Activated naive CD8-positive, alpha-beta T cell treated with anti-CD3 and anti-CD28 coated beads, Interleukin-2, amount 10 ng/mL, durations not matched to agents 7 days and 5 days (primary cell): Measurements from ENCODE around the gene PTGER3. TPM values are rescaled to one million over a fixed set of nuclear protein-coding genes. Genes with fewer than 3 reads are reported as not detected.
"Not testable (repeated sequence)": the region's sequence is repeated elsewhere in the genome, so short reads cannot be mapped to it uniquely, and the experiment has no call there.

Experiments
- ATAC-seq: fragments of 150-1000 bp; cut with Tn5 transposase; one replicate; pipeline ENCODE4 v1.10.0; 2021; ENCODE audit warnings: low read depth, moderate library complexity
- POLR2A ChIA-PET: fragments of 350-600 bp; sonication (Branson Sonifier 250); formaldehyde crosslinking; loops from one replicate; lab custom pipeline; 2021; ENCODE audit warnings: antibody characterized with exemption; lab: Charles Lee
- DNase-seq: peaks from one replicate; pipeline ENCODE4 v3.0.0; 2021
- H3K27ac Mint-ChIP-seq: one replicate; pipeline ENCODE4 v1.8.0; 2022; ENCODE audit warnings: mild to moderate bottlenecking, mixed read lengths
- H3K27me3 Mint-ChIP-seq: one replicate; pipeline ENCODE4 v1.8.0; 2022; ENCODE audit warnings: mild to moderate bottlenecking, moderate library complexity, mixed read lengths
- H3K36me3 Mint-ChIP-seq: one replicate; pipeline ENCODE4 v1.8.0; 2021; ENCODE audit warnings: mild to moderate bottlenecking, mixed read lengths
- H3K4me1 Mint-ChIP-seq: one replicate; pipeline ENCODE4 v1.8.0; 2021; ENCODE audit warnings: mixed read lengths
- H3K4me3 Mint-ChIP-seq: one replicate; pipeline ENCODE4 v1.8.0; 2022; ENCODE audit warnings: mild to moderate bottlenecking, moderate library complexity, mixed read lengths
- H3K9me3 Mint-ChIP-seq: one replicate; pipeline ENCODE4 v1.8.0; 2021; ENCODE audit warnings: mixed read lengths
- total RNA-seq, 2 experiments: library from RNA; stranded (reverse); gene quantifications; one replicate each; pipeline ENCODE4 v1.2.3, GENCODE V29; 2021

PTGER3 gene
- total RNA-seq, 2 experiments from 2014 or later = 0.71 to 1.3 TPM

GRCh38 chr1:71015745-71016144 lies 31.9 kb downstream of the PTGER3 start:
- Mint-ChIP-seq H3K4me3 (no peak overlapping the region), H3K27me3 (peaks cover 19% of the 10 kb centered on the region), H3K36me3 (no peaks in the 10 kb centered on the region), H3K9me3 (no peaks in the 10 kb centered on the region), H3K27ac (no peak overlapping the region), H3K4me1 (peaks cover 3% of the 10 kb centered on the region)
- no peak for DNase-seq
- POLR2A ChIA-PET = no interaction called here
- no peak for ATAC-seq

GRCh38 chr1:71014178-71014579 lies 33.4 kb downstream of the PTGER3 start:
- peaks cover 3% of the 10 kb centered on the region for H3K4me1 Mint-ChIP-seq
- H3K4me3 Mint-ChIP-seq = no peak overlapping the region
- DNase-seq (no peak), ATAC-seq (no peak)
- no peaks in the 10 kb centered on the region for H3K9me3 Mint-ChIP-seq
- H3K27ac Mint-ChIP-seq = no peak overlapping the region
- POLR2A ChIA-PET = no interaction called here
- no peaks in the 10 kb centered on the region for H3K36me3 Mint-ChIP-seq
- H3K27me3 Mint-ChIP-seq = peaks cover 11% of the 10 kb centered on the region

- Mint-ChIP-seq H3K4me1 (no peaks in the 10 kb centered on the region), H3K27ac (no peak overlapping the region), H3K4me3 (no peak overlapping the region), H3K9me3 (no peaks in the 10 kb centered on the region), H3K36me3 (no peaks in the 10 kb centered on the region), H3K27me3 (peaks cover 26% of the 10 kb centered on the region)
- POLR2A ChIA-PET = no interaction called here
- ATAC-seq = no peak
- no peak for DNase-seq
Measured at GRCh38 chr1:71002709-71003475, 44.7 kb downstream of the PTGER3 start.

- ATAC-seq = no peak
- no peaks in the 10 kb centered on the region for H3K9me3 Mint-ChIP-seq
- no peak overlapping the region for H3K4me3 Mint-ChIP-seq
- DNase-seq = no peak
- no peaks in the 10 kb centered on the region for H3K36me3 Mint-ChIP-seq
- no peaks in the 10 kb centered on the region for H3K4me1 Mint-ChIP-seq
- POLR2A ChIA-PET = no interaction called here
- H3K27me3 Mint-ChIP-seq = peaks cover 17% of the 10 kb centered on the region
- no peak overlapping the region for H3K27ac Mint-ChIP-seq
Measured at GRCh38 chr1:71001624-71002023, 46.0 kb downstream of the PTGER3 start.

GRCh38 chr1:70997793-70998192 lies 49.8 kb downstream of the PTGER3 start:
- Mint-ChIP-seq H3K36me3 (no peaks in the 10 kb centered on the region), H3K27ac (no peak overlapping the region), H3K27me3 (peaks cover 12% of the 10 kb centered on the region), H3K4me3 (no peak overlapping the region), H3K9me3 (no peaks in the 10 kb centered on the region), H3K4me1 (peaks cover 12% of the 10 kb centered on the region)
- ATAC-seq (no peak), DNase-seq (no peak)
- POLR2A ChIA-PET = no interaction called here

- Mint-ChIP-seq H3K9me3 (no peaks in the 10 kb centered on the region), H3K36me3 (no peaks in the 10 kb centered on the region), H3K27ac (no peak overlapping the region), H3K27me3 (peaks cover 9% of the 10 kb centered on the region), H3K4me1 (peaks cover 18% of the 10 kb centered on the region), H3K4me3 (no peak overlapping the region)
- POLR2A ChIA-PET = no interaction called here
- no peak for ATAC-seq
- DNase-seq = no peak
Measured at GRCh38 chr1:70994753-70995268, 52.8 kb downstream of the PTGER3 start.

- ATAC-seq (peak; percentile 66), DNase-seq (peak; percentile 27)
- POLR2A ChIA-PET = no interaction called here
- no peaks in the 10 kb centered on the region for H3K9me3 Mint-ChIP-seq
- peaks cover 18% of the 10 kb centered on the region for H3K4me1 Mint-ChIP-seq
- peak overlapping the region; percentile 2 for H3K4me3 Mint-ChIP-seq
- H3K27me3 Mint-ChIP-seq = peaks cover 4% of the 10 kb centered on the region
- peak overlapping the region; percentile 46 for H3K27ac Mint-ChIP-seq
- no peaks in the 10 kb centered on the region for H3K36me3 Mint-ChIP-seq
Measured at GRCh38 chr1:70993798-70994197, 53.8 kb downstream of the PTGER3 start.

GRCh38 chr1:70992521-70992920 lies 55.1 kb downstream of the PTGER3 start:
- no peak overlapping the region for H3K27ac Mint-ChIP-seq

GRCh38 chr1:70990469-70991253 lies 57.0 kb downstream of the PTGER3 start:
- no peak for ATAC-seq
- H3K9me3 Mint-ChIP-seq = no peaks in the 10 kb centered on the region
- no peaks in the 10 kb centered on the region for H3K36me3 Mint-ChIP-seq
- H3K4me1 Mint-ChIP-seq = peaks cover 18% of the 10 kb centered on the region
- no peaks in the 10 kb centered on the region for H3K27me3 Mint-ChIP-seq
- no peak for DNase-seq
- POLR2A ChIA-PET = no interaction called here
- no peak overlapping the region for H3K27ac Mint-ChIP-seq
- no peak overlapping the region for H3K4me3 Mint-ChIP-seq

More at GRCh38 chr1:70992521-70992920, 55.1 kb downstream of the PTGER3 start:
- POLR2A ChIA-PET = no interaction called here
- ATAC-seq (no peak), DNase-seq (no peak)
- Mint-ChIP-seq H3K27me3 (no peaks in the 10 kb centered on the region), H3K4me1 (peaks cover 18% of the 10 kb centered on the region), H3K36me3 (no peaks in the 10 kb centered on the region), H3K4me3 (no peak overlapping the region), H3K9me3 (no peaks in the 10 kb centered on the region)

GRCh38 chr1:70987497-70987896 lies 60.1 kb downstream of the PTGER3 start:
- Mint-ChIP-seq H3K4me1 (peaks cover 4% of the 10 kb centered on the region), H3K36me3 (no peaks in the 10 kb centered on the region), H3K9me3 (no peaks in the 10 kb centered on the region), H3K4me3 (no peak overlapping the region), H3K27me3 (no peaks in the 10 kb centered on the region), H3K27ac (no peak overlapping the region)
- no peak for DNase-seq
- ATAC-seq = no peak
- POLR2A ChIA-PET = no interaction called here

GRCh38 chr1:70985776-70986225 lies 61.8 kb downstream of the PTGER3 start:
- POLR2A ChIA-PET, H3K36me3 Mint-ChIP-seq, H3K27me3 Mint-ChIP-seq, H3K9me3 Mint-ChIP-seq, H3K27ac Mint-ChIP-seq, ATAC-seq, H3K4me1 Mint-ChIP-seq, DNase-seq, H3K4me3 Mint-ChIP-seq: not testable (repeated sequence)

- H3K4me1 Mint-ChIP-seq, H3K27me3 Mint-ChIP-seq, POLR2A ChIA-PET, H3K36me3 Mint-ChIP-seq, H3K27ac Mint-ChIP-seq, H3K4me3 Mint-ChIP-seq, DNase-seq, H3K9me3 Mint-ChIP-seq, ATAC-seq: not testable (repeated sequence)
Measured at GRCh38 chr1:70985278-70985677, 62.3 kb downstream of the PTGER3 start.

GRCh38 chr1:70980361-70980760 lies 67.3 kb downstream of the PTGER3 start:
- Mint-ChIP-seq H3K36me3 (no peaks in the 10 kb centered on the region), H3K9me3 (no peaks in the 10 kb centered on the region), H3K4me1 (no peaks in the 10 kb centered on the region), H3K4me3 (no peak overlapping the region), H3K27me3 (peaks cover 4% of the 10 kb centered on the region), H3K27ac (no peak overlapping the region)
- ATAC-seq (no peak), DNase-seq (no peak)
- POLR2A ChIA-PET = no interaction called here

- H3K36me3 Mint-ChIP-seq = no peaks in the 10 kb centered on the region
- POLR2A ChIA-PET = no interaction called here
- peaks cover 4% of the 10 kb centered on the region for H3K27me3 Mint-ChIP-seq
- H3K9me3 Mint-ChIP-seq = no peaks in the 10 kb centered on the region
- H3K4me1 Mint-ChIP-seq = no peaks in the 10 kb centered on the region
- ATAC-seq (no peak), DNase-seq (no peak)
- H3K27ac Mint-ChIP-seq = no peak overlapping the region
- no peak overlapping the region for H3K4me3 Mint-ChIP-seq
Measured at GRCh38 chr1:70979881-70980280, 67.7 kb downstream of the PTGER3 start.
